Fibroblast of skin of back (primary cell): Measurements from ENCODE around the gene NKIRAS1.
"Not testable (repeated sequence)": the region's sequence is repeated elsewhere in the genome, so short reads cannot be mapped to it uniquely, and the experiment has no call there.

Experiments used
- DNase-seq: peaks from one replicate; pipeline ENCODE4 v3.0.0-alpha.2; 2013

Gene NKIRAS1

DNA sequence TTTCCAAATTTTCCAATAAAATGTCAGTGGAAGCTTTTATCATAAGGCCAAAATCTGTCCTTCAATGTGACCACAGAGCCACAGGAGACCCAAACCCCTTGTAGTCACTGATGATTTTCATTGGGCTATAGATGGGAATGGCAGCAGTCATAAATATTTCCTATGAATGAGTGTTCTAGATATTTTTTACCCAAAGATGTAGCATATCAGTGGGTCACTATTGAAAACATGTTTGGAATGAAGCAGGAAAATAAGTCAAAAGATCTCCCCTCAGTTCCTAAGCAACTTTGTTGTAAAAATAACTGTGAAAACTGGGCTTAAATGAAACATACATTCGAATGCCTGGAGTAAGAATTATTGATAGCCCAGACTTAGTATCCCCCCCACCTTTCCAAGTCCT is 49.0 kb downstream of the NKIRAS1 start:
- peak; percentile 53 for DNase-seq

- no peak for DNase-seq
Observed at GRCh38 chr3:23867400-23867799, 49.4 kb downstream of the NKIRAS1 start.

- no peak for DNase-seq
Observed at GRCh38 chr3:23865595-23866396, 51.0 kb downstream of the NKIRAS1 start.

DNA sequence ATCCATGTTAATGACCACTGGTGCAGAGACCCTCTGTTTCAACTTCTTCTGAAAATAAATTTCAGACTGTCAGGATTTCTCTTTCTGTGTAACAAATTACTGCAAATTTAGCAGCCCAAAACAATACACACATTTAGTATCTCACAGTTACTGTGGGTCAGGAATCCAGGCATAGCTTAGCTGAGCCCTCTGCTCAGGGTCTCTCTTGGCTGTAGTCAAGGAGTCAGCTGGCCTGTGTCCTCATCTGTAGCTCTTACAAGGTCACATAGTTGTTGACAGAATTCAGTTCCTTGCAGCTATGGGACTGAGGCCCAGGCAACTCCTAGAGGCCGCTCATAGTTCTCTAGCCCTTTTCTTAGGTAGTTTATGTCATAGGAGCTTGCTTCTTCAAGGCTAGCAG is 51.9 kb downstream of the NKIRAS1 start:
- DNase-seq, result no peak

GRCh38 chr3:23863060-23863459 is 53.7 kb downstream of the NKIRAS1 start:
- DNase-seq, result no peak

GRCh38 chr3:23861689-23862088 is 55.1 kb downstream of the NKIRAS1 start:
- no peak for DNase-seq

DNA sequence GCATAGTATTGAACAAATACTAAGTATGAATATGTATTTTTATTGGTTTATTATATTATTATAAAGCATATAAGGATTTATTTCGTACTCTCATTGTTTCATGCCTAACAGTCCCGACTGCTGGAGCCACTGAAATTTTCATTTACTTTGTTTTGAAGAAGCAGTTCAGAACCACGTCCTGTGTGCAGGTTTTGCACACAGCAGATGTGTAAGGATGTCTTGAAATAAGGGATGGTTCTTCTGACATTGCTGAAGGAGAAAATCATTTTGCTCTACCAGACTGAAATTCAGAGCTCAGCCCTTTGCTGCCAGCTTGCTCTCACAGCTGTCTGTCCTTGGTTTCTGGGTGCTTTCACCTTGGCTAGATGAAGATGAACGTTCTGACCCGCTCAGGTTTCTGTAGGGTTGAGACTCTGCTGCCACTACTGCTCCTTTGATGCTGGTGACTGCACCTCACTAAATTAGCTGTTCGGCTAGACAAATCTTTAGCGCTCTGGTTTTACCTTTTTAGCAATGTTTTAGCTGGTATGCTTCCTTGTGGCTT is 56.9 kb downstream of the NKIRAS1 start:
- DNase-seq, result no peak

DNA sequence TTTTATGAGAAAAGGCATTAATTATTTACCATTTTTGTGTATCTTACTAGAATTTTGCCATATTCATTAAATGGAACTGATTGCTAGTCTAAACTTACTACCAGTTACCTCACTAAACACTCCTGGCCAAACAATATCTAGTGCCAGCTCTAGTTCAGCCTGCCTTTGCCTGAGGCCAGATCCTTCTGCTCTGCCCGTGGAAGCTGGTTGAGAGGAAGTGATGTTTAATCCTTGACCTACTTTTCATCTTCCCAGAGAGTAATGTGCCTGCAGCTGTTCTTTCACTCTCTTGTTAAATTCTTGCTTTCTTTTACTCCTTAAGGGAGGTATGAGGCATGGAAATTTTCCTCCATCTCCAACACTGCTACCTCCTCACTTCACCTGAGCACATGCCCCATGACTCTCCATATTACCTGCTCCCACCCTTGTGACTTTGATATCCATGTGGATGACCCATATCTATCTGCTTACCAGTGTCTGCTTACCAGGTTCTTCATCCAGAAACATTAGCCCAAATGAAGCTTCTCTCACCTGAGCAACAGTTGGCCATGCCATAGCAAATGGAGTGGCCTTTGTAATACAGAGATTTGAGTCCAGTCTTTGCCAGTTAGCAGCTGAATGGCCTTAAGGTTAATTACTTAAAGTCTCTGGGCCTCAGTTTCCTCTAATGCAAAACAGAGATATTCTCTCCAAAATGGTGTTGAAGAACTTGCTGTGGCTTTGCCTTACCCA is 57.6 kb downstream of the NKIRAS1 start:
- peak; percentile 29 for DNase-seq

GRCh38 chr3:23856286-23856685 is 60.5 kb downstream of the NKIRAS1 start:
- peak; percentile 35 for DNase-seq

GRCh38 chr3:23849462-23849861 is 67.3 kb downstream of the NKIRAS1 start:
- not testable (repeated sequence) for DNase-seq

DNA sequence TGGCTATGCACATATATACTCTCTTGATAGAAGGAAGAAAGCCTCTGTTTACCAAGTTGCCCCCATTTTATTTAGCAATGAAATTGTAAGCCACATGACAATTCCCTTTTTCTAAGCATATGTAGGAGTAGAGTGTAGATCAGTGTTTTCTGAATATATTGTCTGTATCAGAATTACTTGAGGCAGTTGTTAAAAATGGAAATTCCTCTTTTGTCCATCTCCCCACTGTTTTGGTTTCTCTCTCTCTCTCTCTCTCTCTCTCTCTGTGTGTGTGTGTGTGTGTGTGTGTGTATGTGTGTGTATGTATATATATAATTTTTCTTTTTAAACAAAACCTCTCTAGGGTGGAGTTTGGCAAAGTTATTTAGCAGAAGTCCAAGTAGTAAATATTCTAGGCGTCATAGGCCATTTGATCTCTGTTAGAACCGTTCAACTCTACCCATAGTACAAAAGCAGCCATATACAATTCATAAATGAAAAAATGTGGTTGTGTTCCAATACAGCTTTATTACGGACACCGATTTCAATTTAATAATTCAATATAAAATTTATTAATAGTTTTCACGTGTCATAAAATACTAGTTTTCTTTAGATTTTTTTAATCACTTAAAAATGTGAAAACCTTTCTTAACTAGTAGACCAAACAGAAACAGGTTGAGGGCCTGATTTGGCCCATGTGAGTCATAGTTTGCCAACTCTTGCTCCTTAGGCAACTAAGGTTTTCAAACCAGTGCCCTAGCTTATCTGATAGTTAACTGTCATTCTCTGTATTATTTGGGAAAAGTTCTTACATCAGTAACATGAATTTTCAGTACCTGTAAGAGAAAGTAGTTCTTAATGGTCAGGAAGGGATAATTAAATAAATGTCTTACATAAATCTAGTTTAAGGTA is 71.2 kb downstream of the NKIRAS1 start:
- no peak for DNase-seq

GRCh38 chr3:23843869-23844268 is 72.9 kb downstream of the NKIRAS1 start:
- no peak for DNase-seq
